Endodermal cell (in vitro differentiated cells): ENCODE results near the gene NRM. TPM values are rescaled to one million over a fixed set of nuclear protein-coding genes. Genes with fewer than 3 reads are reported as not detected.

Source experiments
- DNase-seq: peaks from one replicate; pipeline ENCODE4 v3.0.0-alpha.2; 2017
- H3K27ac ChIP-seq: 2 replicates; pipeline ENCODE4 v1.5.1; 2013; ENCODE audit warnings: mild to moderate bottlenecking, low read depth, low read length, moderate library complexity
- H3K27me3 ChIP-seq: 2 replicates; pipeline ENCODE4 v1.6.1; 2013; ENCODE audit warnings: mild to moderate bottlenecking, low read length, moderate library complexity; ENCODE audit not compliant: insufficient read depth, control insufficient read depth, poor library complexity, severe bottlenecking
- H3K36me3 ChIP-seq: 2 replicates; pipeline ENCODE4 v1.7.0; 2013; ENCODE audit warnings: mild to moderate bottlenecking, low read length, moderate library complexity; ENCODE audit not compliant: control insufficient read depth, insufficient read depth
- H3K4me1 ChIP-seq: one replicate; pipeline ENCODE4 v1.7.0; 2013; ENCODE audit warnings: low read length; ENCODE audit not compliant: control insufficient read depth, insufficient read depth
- H3K4me3 ChIP-seq: 2 replicates; pipeline ENCODE4 v1.5.1; 2013; ENCODE audit warnings: mild to moderate bottlenecking, low read length, moderate library complexity
- H3K9ac ChIP-seq: 2 replicates; pipeline ENCODE4 v1.6.1; 2013; ENCODE audit warnings: mild to moderate bottlenecking, low read length, moderate library complexity; ENCODE audit not compliant: poor library complexity, severe bottlenecking; ENCODE audit errors: extremely low read depth
- H3K9me3 ChIP-seq: 2 replicates; pipeline ENCODE4 v1.6.1; 2013; ENCODE audit warnings: mild to moderate bottlenecking, low read length, moderate library complexity; ENCODE audit not compliant: control insufficient read depth
- H3K27ac Mint-ChIP-seq: 2 replicates; pipeline ENCODE4 v1.8.0; 2020; ENCODE audit warnings: mixed read lengths
- H3K27me3 Mint-ChIP-seq: 2 replicates; pipeline ENCODE4 v1.8.0; 2021; ENCODE audit warnings: mild to moderate bottlenecking, mixed read lengths; ENCODE audit not compliant: insufficient read depth
- H3K36me3 Mint-ChIP-seq: 2 replicates; pipeline ENCODE4 v1.8.0; 2020; ENCODE audit warnings: low read depth, mixed read lengths
- H3K4me1 Mint-ChIP-seq: 2 replicates; pipeline ENCODE4 v1.8.0; 2020; ENCODE audit warnings: mixed read lengths
- H3K4me3 Mint-ChIP-seq: 2 replicates; pipeline ENCODE4 v1.8.0; 2020; ENCODE audit warnings: mild to moderate bottlenecking, moderate library complexity, mixed read lengths
- H3K9me3 Mint-ChIP-seq: 2 replicates; pipeline ENCODE4 v1.8.0; 2020; ENCODE audit warnings: mild to moderate bottlenecking, mixed read lengths
- CTCF ChIP-seq: fragments of 200-600 bp; sonication (generic); conservative IDR thresholded peaks from 2 replicates; pipeline ENCODE4 v1.5.0; 2021; ENCODE audit warnings: antibody characterized with exemption, mild to moderate bottlenecking
- WGBS, 2 experiments: methylation state at CpG; one replicate each; pipeline versions ENCODE4 v1.1.5 to v1.1.7; 2013; ENCODE audit warnings: missing lambda C conversion rate in 2 of 2, mixed read lengths in 1 of 2; ENCODE audit not compliant: insufficient coverage in 1 of 2, insufficient read length in 1 of 2; 5-methylcytosine and 5-hydroxymethylcytosine counted together
- total RNA-seq, 2 donors: library from RNA; stranded (reverse); fragmentation: NEBNext Ultra II Directional in 1 of 2; extraction: Animal tissue kit (Norgen Biotek cat#: 25700) in 1 of 2; gene quantifications; 2 replicates in 1 of 2; 3 replicates in 1 of 2; pipeline ENCODE4 v1.2.1, GENCODE V29; 2021

NRM gene
- total RNA-seq, 2 donors from 2014 or later = 37.1 TPM

GRCh38 chr6:30738532-30738931, 47.7 kb upstream of the NRM start:
- Histone ChIP-seq H3K27ac (no peak overlapping the region), H3K9me3 (no peaks in the 10 kb centered on the region), H3K4me3 (peak overlapping the region; percentile 14), H3K36me3 (peaks cover 70% of the 10 kb centered on the region), H3K4me1 (no peaks in the 10 kb centered on the region), H3K27me3 (no peaks in the 10 kb centered on the region), H3K9ac (no peak overlapping the region)
- Mint-ChIP-seq H3K9me3 (no peaks in the 10 kb centered on the region), H3K4me1 (peaks cover 18% of the 10 kb centered on the region), H3K27me3 (no peaks in the 10 kb centered on the region), H3K36me3 (peaks cover 76% of the 10 kb centered on the region), H3K27ac (no peak overlapping the region), H3K4me3 (no peak overlapping the region)
- TF ChIP-seq CTCF = no peak
- DNase-seq = no peak
- 95 to 100% methylated on average over 5 to 6 of the region's 6 CpGs for WGBS, 2 experiments

DNA sequence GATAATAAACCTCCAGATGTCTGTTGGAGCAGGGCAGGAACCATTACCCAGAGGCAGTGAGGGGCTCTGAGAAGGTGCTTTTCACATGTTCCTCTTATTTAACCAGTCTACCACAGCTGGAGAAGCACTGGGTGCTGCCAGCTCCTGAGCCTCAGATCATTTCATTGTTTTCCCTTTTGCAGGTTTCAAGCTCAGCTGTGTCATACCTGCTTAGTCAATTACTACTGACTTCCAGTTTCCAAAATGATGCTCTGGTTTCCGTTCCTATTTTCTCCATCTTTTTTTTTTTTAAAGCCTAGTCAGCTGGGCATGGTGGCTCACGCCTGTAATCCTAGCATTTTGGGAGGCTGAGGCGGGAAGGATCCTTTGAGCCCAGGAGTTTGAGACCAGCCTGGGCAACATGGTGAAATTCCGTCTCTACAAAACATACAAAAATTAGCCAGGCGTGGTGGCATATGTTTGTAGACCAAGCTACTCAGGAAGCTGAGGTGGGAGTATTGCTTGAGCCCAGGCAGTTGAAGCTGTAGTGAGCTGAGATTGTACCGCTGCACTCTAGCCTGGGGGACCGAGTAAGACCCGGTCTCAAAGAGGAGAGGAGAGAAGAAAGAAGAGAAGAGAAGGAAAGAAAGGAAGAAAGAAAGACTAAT, 45.0 kb upstream of the NRM start:
- no peaks in the 10 kb centered on the region for H3K9me3 ChIP-seq
- TF ChIP-seq CTCF = no peak
- no peaks in the 10 kb centered on the region for H3K4me1 ChIP-seq
- Mint-ChIP-seq H3K4me3 (no peak overlapping the region), H3K4me1 (peaks cover 9% of the 10 kb centered on the region), H3K36me3 (peaks cover 76% of the 10 kb centered on the region), H3K9me3 (no peaks in the 10 kb centered on the region), H3K27me3 (no peaks in the 10 kb centered on the region), H3K27ac (no peak overlapping the region)
- no peak overlapping the region for H3K9ac ChIP-seq
- H3K27ac ChIP-seq = no peak overlapping the region
- H3K36me3 ChIP-seq = peaks cover 69% of the 10 kb centered on the region
- no peak overlapping the region for H3K4me3 ChIP-seq
- no peaks in the 10 kb centered on the region for H3K27me3 ChIP-seq
- WGBS, 2 experiments = 96 to 97% methylated on average over 7 to 8 of the region's 8 CpGs
- no peak for DNase-seq

GRCh38 chr6:30732237-30732943, 41.6 kb upstream of the NRM start:
- no peak for DNase-seq
- H3K27me3 ChIP-seq = no peaks in the 10 kb centered on the region
- 95 to 96% methylated on average over 11 to 12 of the region's 12 CpGs for WGBS, 2 experiments
- H3K9ac ChIP-seq = no peak overlapping the region
- Mint-ChIP-seq H3K27ac (no peak overlapping the region), H3K27me3 (no peaks in the 10 kb centered on the region), H3K9me3 (no peaks in the 10 kb centered on the region), H3K36me3 (peaks cover 72% of the 10 kb centered on the region), H3K4me1 (peaks cover 9% of the 10 kb centered on the region), H3K4me3 (no peak overlapping the region)
- peaks cover 57% of the 10 kb centered on the region for H3K36me3 ChIP-seq
- no peaks in the 10 kb centered on the region for H3K4me1 ChIP-seq
- no peak for TF ChIP-seq CTCF
- no peak overlapping the region for H3K4me3 ChIP-seq
- H3K9me3 ChIP-seq = no peaks in the 10 kb centered on the region
- H3K27ac ChIP-seq = no peak overlapping the region
